ENCODE measurements around the gene SLC16A10.
A peak's percentile ranks its signal among the peaks of the same experiment; 100 is the strongest.

Gene SLC16A10

GRCh38 chr6:111220383-111221031 lies 133.2 kb downstream of the SLC16A10 start:
- CTCF ChIA-PET = interaction anchor here (0.7 kb wide), 1 partner anchor 777 kb away, joined by 3 read pairs; no protein-coding TSS in a partner anchor
- DNase-seq (ENCODE audit: low spot score) = no peak
- TF ChIP-seq CTCF (conservative IDR thresholded peaks at IDR 0.05; ENCODE audit: low read depth) = no peak
- H3K27ac ChIP-seq = no peak overlapping the region
- POLR2A ChIA-PET (ENCODE audit: low non-redundant PET) = no interaction called here

- H3K27ac ChIP-seq = no peak overlapping the region
- CTCF ChIA-PET = interaction anchor here (0.6 kb wide), 1 partner anchor 12 kb away, joined by 4 read pairs; no protein-coding TSS in a partner anchor
- POLR2A ChIA-PET (ENCODE audit: low non-redundant PET) = no interaction called here
- TF ChIP-seq CTCF (conservative IDR thresholded peaks at IDR 0.05; ENCODE audit: low read depth) = no peak
- DNase-seq (ENCODE audit: low spot score) = no peak
Measured at GRCh38 chr6:111221804-111222203, 134.5 kb downstream of the SLC16A10 start.

GRCh38 chr6:111222341-111222740 lies 135.0 kb downstream of the SLC16A10 start:
- POLR2A ChIA-PET (ENCODE audit: low non-redundant PET) = no interaction called here
- H3K27ac ChIP-seq = no peak overlapping the region
- CTCF ChIA-PET = interaction anchor here (0.6 kb wide), 1 partner anchor 739 kb away, joined by 3 read pairs; no protein-coding TSS in a partner anchor
- DNase-seq (ENCODE audit: low spot score) = no peak
- no peak for TF ChIP-seq CTCF (conservative IDR thresholded peaks at IDR 0.05; ENCODE audit: low read depth)

GRCh38 chr6:111228094-111228493 lies 140.8 kb downstream of the SLC16A10 start:
- TF ChIP-seq CTCF (conservative IDR thresholded peaks at IDR 0.05; ENCODE audit: low read depth) = no peak
- H3K27ac ChIP-seq = no peak overlapping the region
- ChIA-PET CTCF (no interaction called here), POLR2A (ENCODE audit: low non-redundant PET) (no interaction called here)
- DNase-seq (ENCODE audit: low spot score) = peak; percentile 34

- no peak for TF ChIP-seq CTCF (conservative IDR thresholded peaks at IDR 0.05; ENCODE audit: low read depth)
- peak overlapping the region; percentile 51; the same call in 1 of the 2 replicates for H3K27ac ChIP-seq
- DNase-seq (ENCODE audit: low spot score) = peak; percentile 31
- ChIA-PET POLR2A (ENCODE audit: low non-redundant PET) (no interaction called here), CTCF (interaction anchor here (1.2 kb wide), 1 partner anchor 29 kb away, joined by 4 read pairs; a partner anchor contains a TSS)
Measured at GRCh38 chr6:111230351-111231089, 143.2 kb downstream of the SLC16A10 start.

GRCh38 chr6:111231090-111231459 lies 143.8 kb downstream of the SLC16A10 start:
- CTCF ChIA-PET = interaction anchor here (0.5 to 1.2 kb wide), 3 partner anchors 19 to 295 kb away, joined by 3 to 6 read pairs (median 4); a partner anchor contains a TSS
- POLR2A ChIA-PET (ENCODE audit: low non-redundant PET) = no interaction called here

More at GRCh38 chr6:111231090-111231459, 143.8 kb downstream of the SLC16A10 start:
- no peak for TF ChIP-seq CTCF (conservative IDR thresholded peaks at IDR 0.05; ENCODE audit: low read depth)
- DNase-seq (ENCODE audit: low spot score) = no peak
- no peak overlapping the region for H3K27ac ChIP-seq

All from RWPE1 (cell line).